BE2C (cell line): ENCODE results near the gene DESI1.

Experiments
- DNase-seq: peaks from one replicate; pipeline ENCODE4 v3.0.0-alpha.2; 2020
- H3K27me3 ChIP-seq: fragments of 250-450 bp; sonication (Bioruptor Pico); 2 replicates; pipeline ENCODE4 v1.5.1; 2020; ENCODE audit warnings: mild to moderate bottlenecking
- H3K36me3 ChIP-seq: fragments of 250-450 bp; sonication (Bioruptor Pico); 2 replicates; pipeline ENCODE4 v1.5.1; 2020; ENCODE audit warnings: mild to moderate bottlenecking
- H3K4me1 ChIP-seq: fragments of 250-450 bp; sonication (Bioruptor Pico); 2 replicates; pipeline ENCODE4 v1.5.1; 2020
- H3K4me3 ChIP-seq: 2 replicates; pipeline ENCODE4 v1.5.1; 2011; ENCODE audit warnings: low read depth, low read length
- H3K9me3 ChIP-seq: fragments of 250-450 bp; sonication (Bioruptor Pico); 2 replicates; pipeline ENCODE4 v1.5.1; 2020
- TF ChIP-seq, protein P1 (sequence below): IDR thresholded peaks from 2 replicates; pipeline ENCODE4 v1.5.1; 2012; ENCODE audit warnings: mild to moderate bottlenecking, low read depth, low read length

The DESI1 gene

DNA sequence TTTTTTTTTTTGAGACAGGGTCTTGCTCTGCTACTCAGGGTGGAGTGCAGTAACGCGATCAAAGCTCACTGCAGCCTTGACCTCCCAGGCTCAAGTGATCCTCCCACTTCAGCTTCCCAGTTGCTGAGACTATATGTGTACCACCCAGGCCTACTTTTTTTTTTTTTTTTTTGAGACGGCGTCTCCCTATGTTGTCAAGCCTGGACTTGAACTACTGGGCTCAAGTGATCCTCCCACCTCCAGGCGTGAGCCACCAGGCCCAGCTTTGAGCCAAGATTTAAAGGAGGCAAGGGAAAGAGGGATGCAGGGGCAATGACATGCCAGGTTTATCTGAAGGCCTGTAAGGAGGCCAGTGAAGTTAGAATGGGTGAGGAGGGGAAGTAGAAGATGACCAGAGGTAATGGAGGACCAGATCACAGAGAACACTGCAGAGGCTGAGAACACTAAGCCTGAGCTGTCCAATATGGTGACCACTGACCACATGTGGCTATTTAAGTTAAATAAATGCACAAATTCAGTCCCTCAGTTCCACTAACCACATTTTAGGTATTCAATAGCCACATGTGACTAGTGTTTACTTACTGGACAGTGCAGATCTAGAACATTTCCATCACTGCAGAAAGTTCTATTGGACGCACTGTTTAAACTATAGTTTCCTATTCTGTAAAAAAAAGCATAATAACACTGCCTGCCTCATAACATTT is 8.1 kb downstream of the DESI1 start:
- no peak overlapping the region for H3K4me3 ChIP-seq
- no peaks in the 10 kb centered on the region for H3K27me3 ChIP-seq
- no peak for DNase-seq
- TF ChIP-seq, protein P1, sequence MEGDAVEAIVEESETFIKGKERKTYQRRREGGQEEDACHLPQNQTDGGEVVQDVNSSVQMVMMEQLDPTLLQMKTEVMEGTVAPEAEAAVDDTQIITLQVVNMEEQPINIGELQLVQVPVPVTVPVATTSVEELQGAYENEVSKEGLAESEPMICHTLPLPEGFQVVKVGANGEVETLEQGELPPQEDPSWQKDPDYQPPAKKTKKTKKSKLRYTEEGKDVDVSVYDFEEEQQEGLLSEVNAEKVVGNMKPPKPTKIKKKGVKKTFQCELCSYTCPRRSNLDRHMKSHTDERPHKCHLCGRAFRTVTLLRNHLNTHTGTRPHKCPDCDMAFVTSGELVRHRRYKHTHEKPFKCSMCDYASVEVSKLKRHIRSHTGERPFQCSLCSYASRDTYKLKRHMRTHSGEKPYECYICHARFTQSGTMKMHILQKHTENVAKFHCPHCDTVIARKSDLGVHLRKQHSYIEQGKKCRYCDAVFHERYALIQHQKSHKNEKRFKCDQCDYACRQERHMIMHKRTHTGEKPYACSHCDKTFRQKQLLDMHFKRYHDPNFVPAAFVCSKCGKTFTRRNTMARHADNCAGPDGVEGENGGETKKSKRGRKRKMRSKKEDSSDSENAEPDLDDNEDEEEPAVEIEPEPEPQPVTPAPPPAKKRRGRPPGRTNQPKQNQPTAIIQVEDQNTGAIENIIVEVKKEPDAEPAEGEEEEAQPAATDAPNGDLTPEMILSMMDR = no peak
- H3K9me3 ChIP-seq = no peaks in the 10 kb centered on the region
- no peaks in the 10 kb centered on the region for H3K4me1 ChIP-seq
- H3K36me3 ChIP-seq = peaks cover 14% of the 10 kb centered on the region

DNA sequence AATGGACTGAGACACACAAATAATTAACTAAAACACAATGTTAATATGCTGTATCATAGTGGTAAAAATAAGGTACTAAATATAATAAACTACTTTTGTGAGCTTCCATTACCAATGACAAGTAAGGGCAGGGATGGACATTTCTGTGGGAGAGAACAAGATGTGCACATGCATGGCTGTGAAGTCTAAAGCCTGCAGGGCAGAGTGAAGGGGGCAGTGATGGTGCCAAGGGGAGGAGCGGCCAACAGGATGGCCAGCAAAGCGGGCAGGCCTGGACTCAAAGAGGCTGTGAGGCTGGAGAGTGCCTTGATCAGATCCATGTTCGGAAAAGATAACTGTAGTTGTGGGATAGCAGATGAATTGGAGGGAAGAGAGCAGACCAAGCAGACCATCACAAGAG is 12.5 kb downstream of the DESI1 start:
- TF ChIP-seq, protein P1 = no peak

DNA sequence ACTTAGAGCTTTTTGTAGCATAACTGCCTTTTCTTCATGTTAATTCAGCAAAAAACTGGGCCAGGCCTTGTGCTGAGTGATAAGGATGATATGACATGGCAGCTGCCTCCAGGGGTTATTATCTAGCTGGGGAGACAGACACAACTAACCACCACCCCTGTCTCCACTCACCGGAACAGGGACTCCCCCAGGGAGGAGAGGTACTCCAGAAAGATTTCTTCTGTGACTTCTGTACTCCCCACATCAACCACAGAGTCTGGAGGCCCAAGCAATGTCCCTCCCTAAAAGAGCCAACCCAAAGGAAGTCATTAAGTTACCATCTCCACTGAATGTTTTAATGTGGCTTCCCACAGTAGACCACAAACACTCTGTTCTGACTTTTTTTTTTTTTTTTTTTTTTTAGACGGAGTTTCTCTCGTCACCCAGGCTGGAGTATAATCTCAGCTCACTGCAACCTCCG is 16.9 kb downstream of the DESI1 start:
- Histone ChIP-seq H3K4me3 (no peak overlapping the region), H3K27me3 (no peaks in the 10 kb centered on the region), H3K4me1 (peaks cover 2% of the 10 kb centered on the region), H3K36me3 (peaks cover 64% of the 10 kb centered on the region), H3K9me3 (no peaks in the 10 kb centered on the region)
- TF ChIP-seq, protein P1 = no peak
- DNase-seq = no peak

More for the DNA sequence above, 12.5 kb downstream of the DESI1 start:
- Histone ChIP-seq H3K9me3 (no peaks in the 10 kb centered on the region), H3K4me1 (peaks cover 2% of the 10 kb centered on the region), H3K27me3 (no peaks in the 10 kb centered on the region), H3K36me3 (peaks cover 41% of the 10 kb centered on the region), H3K4me3 (no peak overlapping the region)
- DNase-seq = no peak

DNA sequence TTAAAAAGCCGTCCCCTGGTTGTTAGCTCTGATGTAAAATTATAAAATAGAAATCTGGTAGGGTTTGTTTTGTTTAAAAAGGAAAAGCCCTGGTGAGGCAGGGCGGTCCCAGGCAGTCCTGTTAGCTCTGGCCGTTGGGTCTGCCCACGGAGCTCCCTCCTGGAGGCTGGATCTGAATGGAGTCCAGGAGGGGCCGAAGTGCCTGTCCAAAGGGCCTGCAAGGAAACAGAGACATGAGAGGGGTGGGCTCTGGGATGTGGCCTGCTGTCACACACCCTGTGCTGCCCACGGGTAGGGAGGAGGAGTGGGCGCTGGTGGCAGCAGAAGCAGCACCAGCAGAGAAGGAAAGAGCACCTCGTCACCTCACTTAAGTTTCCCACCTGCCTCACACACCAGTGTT is 19.9 kb downstream of the DESI1 start:
- Histone ChIP-seq H3K9me3 (no peaks in the 10 kb centered on the region), H3K27me3 (no peaks in the 10 kb centered on the region), H3K4me1 (peaks cover 17% of the 10 kb centered on the region), H3K4me3 (no peak overlapping the region), H3K36me3 (peaks cover 49% of the 10 kb centered on the region)
- DNase-seq = no peak
- TF ChIP-seq, protein P1 = no peak

DNA sequence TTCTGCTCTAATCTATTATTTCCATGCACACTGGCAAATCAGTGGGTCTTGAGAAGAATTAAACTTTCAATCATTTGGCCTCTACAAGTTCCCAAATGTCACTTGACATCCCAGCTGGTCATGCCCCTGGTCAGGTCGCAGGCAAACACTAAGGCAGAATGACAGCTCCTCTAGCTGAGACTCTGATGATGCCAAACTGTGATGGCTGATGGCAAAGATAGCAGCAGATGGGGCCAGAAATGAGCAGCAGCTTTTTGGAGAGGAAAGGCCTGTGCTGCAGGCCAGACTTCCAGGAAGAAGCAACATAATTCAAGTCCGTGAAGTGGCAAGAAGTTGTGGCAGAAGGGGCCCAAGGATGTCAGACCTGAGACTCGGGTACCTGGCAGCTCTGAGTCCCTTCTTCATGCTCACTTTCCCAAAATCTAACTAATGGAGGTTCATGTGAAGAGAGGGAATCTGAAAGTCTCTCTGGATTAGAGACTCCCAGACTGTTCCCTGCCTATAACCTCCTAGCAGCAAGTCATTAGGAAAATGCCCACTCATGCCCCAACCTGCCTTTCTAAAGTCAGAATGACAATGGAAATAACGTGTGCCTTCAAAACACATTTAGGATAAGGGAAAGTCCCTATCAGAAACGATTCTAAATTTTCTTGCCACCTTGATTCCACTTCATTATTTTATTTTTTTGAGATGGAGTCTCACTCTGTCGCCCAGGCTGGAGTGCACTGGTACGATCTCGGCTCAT is 21.8 kb downstream of the DESI1 start:
- Histone ChIP-seq H3K27me3 (no peaks in the 10 kb centered on the region), H3K9me3 (no peaks in the 10 kb centered on the region), H3K4me3 (no peak overlapping the region), H3K36me3 (peaks cover 32% of the 10 kb centered on the region), H3K4me1 (peaks cover 17% of the 10 kb centered on the region)
- DNase-seq = no peak
- TF ChIP-seq, protein P1 = no peak

DNA sequence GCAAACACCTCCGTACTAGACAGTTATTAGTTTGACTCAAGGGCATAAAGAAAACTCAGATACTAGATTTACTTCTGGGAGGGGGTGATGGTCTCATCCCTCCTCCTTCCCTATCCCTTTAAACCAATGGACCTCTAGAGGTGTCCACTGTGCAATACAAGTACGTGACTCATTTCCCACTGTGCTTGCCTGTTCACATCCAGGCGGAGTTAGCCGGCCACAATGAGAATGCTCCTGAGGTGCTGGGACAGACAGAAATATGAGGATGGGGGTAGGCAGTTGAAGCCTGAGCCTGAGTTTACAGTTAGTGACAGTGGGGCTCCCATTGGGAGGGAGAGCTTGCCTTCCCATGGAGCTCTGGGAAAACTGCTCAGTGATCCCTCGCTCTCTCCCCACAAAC is 22.8 kb downstream of the DESI1 start:
- H3K36me3 ChIP-seq = peaks cover 25% of the 10 kb centered on the region
- TF ChIP-seq, protein P1 = no peak
- H3K4me3 ChIP-seq = no peak overlapping the region
- no peaks in the 10 kb centered on the region for H3K9me3 ChIP-seq
- H3K4me1 ChIP-seq = peaks cover 15% of the 10 kb centered on the region
- H3K27me3 ChIP-seq = no peaks in the 10 kb centered on the region
- no peak for DNase-seq
